HL-60 (cell line): ENCODE data around the gene MACC1.

Source experiments
- GABPA ChIP-seq: IDR thresholded peaks from 2 replicates; pipeline ENCODE4 v1.6.1; 2012; ENCODE audit warnings: low read depth
- POLR2AphosphoS5 ChIP-seq: IDR thresholded peaks from 2 replicates; pipeline ENCODE4 v1.6.1; 2012; ENCODE audit warnings: low read depth
- TF ChIP-seq, protein P1 (sequence below): IDR thresholded peaks from one replicate; pipeline ENCODE4 v1.5.1; 2011; ENCODE audit warnings: low read length, control low read depth, inconsistent platforms; ENCODE audit not compliant: insufficient read depth
- TF ChIP-seq, protein P2 (sequence below): IDR thresholded peaks from 2 replicates; pipeline ENCODE4 v1.6.1; 2012; ENCODE audit warnings: low read depth; ENCODE audit not compliant: insufficient replicate concordance

DNA sequence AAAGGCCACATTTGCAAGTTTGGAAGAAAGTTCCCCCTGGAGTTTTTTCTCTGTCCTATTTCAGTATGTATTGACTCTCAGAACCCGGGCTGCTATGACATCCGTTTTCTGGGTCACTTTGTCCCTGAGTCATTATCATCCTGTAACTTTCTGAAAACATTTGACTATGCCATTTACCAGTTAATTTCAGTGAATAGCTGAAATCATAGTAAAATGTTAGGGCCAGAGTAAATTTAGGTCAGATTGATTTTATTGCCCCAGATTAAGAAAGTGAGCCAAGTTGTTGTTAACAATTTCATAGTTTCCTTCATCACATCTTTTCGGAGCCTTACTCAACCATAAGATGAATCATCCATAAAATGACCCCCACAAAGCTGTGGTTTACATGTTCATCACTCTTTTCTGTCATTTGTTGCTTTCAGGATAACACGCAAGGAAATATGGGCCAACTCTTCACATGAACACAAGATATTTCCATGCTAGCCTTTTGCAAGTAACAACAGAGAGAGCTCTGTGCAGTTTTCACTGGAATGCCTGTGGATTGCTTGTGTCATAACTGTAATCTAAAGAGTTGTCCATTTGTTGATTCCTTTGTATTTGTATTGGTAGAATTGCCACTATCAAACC, 3.9 kb upstream of the MACC1 start:
- TF ChIP-seq, protein P1, sequence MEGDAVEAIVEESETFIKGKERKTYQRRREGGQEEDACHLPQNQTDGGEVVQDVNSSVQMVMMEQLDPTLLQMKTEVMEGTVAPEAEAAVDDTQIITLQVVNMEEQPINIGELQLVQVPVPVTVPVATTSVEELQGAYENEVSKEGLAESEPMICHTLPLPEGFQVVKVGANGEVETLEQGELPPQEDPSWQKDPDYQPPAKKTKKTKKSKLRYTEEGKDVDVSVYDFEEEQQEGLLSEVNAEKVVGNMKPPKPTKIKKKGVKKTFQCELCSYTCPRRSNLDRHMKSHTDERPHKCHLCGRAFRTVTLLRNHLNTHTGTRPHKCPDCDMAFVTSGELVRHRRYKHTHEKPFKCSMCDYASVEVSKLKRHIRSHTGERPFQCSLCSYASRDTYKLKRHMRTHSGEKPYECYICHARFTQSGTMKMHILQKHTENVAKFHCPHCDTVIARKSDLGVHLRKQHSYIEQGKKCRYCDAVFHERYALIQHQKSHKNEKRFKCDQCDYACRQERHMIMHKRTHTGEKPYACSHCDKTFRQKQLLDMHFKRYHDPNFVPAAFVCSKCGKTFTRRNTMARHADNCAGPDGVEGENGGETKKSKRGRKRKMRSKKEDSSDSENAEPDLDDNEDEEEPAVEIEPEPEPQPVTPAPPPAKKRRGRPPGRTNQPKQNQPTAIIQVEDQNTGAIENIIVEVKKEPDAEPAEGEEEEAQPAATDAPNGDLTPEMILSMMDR, result no peak
- TF ChIP-seq POLR2AphosphoS5 (no peak), GABPA (no peak)
- TF ChIP-seq, protein P2, sequence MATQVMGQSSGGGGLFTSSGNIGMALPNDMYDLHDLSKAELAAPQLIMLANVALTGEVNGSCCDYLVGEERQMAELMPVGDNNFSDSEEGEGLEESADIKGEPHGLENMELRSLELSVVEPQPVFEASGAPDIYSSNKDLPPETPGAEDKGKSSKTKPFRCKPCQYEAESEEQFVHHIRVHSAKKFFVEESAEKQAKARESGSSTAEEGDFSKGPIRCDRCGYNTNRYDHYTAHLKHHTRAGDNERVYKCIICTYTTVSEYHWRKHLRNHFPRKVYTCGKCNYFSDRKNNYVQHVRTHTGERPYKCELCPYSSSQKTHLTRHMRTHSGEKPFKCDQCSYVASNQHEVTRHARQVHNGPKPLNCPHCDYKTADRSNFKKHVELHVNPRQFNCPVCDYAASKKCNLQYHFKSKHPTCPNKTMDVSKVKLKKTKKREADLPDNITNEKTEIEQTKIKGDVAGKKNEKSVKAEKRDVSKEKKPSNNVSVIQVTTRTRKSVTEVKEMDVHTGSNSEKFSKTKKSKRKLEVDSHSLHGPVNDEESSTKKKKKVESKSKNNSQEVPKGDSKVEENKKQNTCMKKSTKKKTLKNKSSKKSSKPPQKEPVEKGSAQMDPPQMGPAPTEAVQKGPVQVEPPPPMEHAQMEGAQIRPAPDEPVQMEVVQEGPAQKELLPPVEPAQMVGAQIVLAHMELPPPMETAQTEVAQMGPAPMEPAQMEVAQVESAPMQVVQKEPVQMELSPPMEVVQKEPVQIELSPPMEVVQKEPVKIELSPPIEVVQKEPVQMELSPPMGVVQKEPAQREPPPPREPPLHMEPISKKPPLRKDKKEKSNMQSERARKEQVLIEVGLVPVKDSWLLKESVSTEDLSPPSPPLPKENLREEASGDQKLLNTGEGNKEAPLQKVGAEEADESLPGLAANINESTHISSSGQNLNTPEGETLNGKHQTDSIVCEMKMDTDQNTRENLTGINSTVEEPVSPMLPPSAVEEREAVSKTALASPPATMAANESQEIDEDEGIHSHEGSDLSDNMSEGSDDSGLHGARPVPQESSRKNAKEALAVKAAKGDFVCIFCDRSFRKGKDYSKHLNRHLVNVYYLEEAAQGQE, result no peak
